Adrenal gland (tissue), 5 donors: ENCODE results near the gene SORBS1.

ENCODE experiments used
- POLR2A ChIP-seq, 2 donors: fragments of 450-650 bp; IDR thresholded peaks; one replicate each; pipeline ENCODE4 v1.6.1; 2017; ENCODE audit warnings: antibody characterized with exemption in 2 of 2, mild to moderate bottlenecking in 2 of 2, moderate library complexity in 1 of 2
- TF ChIP-seq, protein P1 (sequence below), 6 experiments: fragments of 450-650 bp in 4 of 6; fragments of 200-600 bp in 2 of 6; sonication (generic) in 1 of 6; IDR thresholded peaks; 1 replicate in 5 of 6; 2 replicates in 1 of 6; pipeline versions ENCODE4 v1.5.1 to v1.8.0; 2016 to 2021; ENCODE audit warnings: antibody characterized with exemption in 6 of 6, mild to moderate bottlenecking in 2 of 6, moderate library complexity in 1 of 6
- donor health status: DM: no; HTN: no; CAD: no.

DNA sequence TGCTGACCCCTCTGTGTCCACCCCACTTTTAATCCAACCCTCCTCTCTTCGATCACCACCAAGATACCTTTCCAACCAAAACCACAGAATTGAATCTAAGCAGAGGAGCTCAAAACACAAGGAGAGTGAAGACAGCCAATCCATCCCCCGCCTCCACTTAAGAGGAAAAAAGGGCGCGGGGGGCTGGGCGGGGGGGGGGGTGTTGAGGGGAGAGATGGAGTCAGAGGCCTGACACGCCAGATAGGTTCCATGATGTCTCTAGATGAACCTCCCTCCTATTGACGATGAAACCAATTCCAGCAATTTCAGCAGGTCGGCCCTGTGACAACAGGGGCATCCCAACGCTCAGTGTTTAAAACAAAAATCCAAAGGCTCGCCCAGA lies 1.3 kb downstream of the SORBS1 start:
- TF ChIP-seq, protein P1, sequence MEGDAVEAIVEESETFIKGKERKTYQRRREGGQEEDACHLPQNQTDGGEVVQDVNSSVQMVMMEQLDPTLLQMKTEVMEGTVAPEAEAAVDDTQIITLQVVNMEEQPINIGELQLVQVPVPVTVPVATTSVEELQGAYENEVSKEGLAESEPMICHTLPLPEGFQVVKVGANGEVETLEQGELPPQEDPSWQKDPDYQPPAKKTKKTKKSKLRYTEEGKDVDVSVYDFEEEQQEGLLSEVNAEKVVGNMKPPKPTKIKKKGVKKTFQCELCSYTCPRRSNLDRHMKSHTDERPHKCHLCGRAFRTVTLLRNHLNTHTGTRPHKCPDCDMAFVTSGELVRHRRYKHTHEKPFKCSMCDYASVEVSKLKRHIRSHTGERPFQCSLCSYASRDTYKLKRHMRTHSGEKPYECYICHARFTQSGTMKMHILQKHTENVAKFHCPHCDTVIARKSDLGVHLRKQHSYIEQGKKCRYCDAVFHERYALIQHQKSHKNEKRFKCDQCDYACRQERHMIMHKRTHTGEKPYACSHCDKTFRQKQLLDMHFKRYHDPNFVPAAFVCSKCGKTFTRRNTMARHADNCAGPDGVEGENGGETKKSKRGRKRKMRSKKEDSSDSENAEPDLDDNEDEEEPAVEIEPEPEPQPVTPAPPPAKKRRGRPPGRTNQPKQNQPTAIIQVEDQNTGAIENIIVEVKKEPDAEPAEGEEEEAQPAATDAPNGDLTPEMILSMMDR (IDR thresholded peaks at IDR 0.05) = no peak
- no peak for TF ChIP-seq POLR2A (IDR thresholded peaks at IDR 0.05)
